Thyroid gland (tissue), 4 donors: ENCODE measurements around the gene CENPV. TPM values are rescaled to one million over a fixed set of nuclear protein-coding genes. Genes with fewer than 3 reads are reported as not detected.

Experiments used
- DNase-seq, 2 donors: peaks; one replicate each; pipeline ENCODE4 v3.0.0-alpha.2; 2019
- H3K27ac ChIP-seq, 3 donors: fragments of 200-600 bp; sonication (generic); 1 replicate in 2 of 3; 2 replicates in 1 of 3; pipeline ENCODE4 v1.5.1; 2016 to 2019; ENCODE audit warnings: mild to moderate bottlenecking in 1 of 3, moderate library complexity in 1 of 3
- H3K27me3 ChIP-seq: fragments of 200-600 bp; sonication (generic); one replicate; pipeline ENCODE4 v1.5.1; 2019
- H3K36me3 ChIP-seq, 2 donors: fragments of 200-600 bp; sonication (generic); one replicate each; pipeline ENCODE4 v1.5.1; 2016 to 2019
- H3K4me1 ChIP-seq, 2 donors: fragments of 200-600 bp; sonication (generic); one replicate each; pipeline ENCODE4 v1.5.1; 2017 to 2019
- H3K4me3 ChIP-seq, 3 donors: fragments of 200-600 bp; sonication (generic); replicated peaks in 1 of 3; 1 replicate in 2 of 3; 2 replicates in 1 of 3; pipeline ENCODE4 v1.5.1; 2016; ENCODE audit warnings: mild to moderate bottlenecking in 1 of 3
- H3K9me3 ChIP-seq: fragments of 200-600 bp; sonication (generic); one replicate; pipeline ENCODE4 v1.5.1; 2017
- CTCF ChIP-seq, 6 experiments: fragments of 200-600 bp in 3 of 6; fragments of 450-650 bp in 3 of 6; sonication (generic) in 3 of 6; IDR thresholded peaks; one replicate each; pipeline ENCODE4 v1.5.1; 2016 to 2019; ENCODE audit warnings: antibody characterized with exemption in 6 of 6, mild to moderate bottlenecking in 2 of 6, inconsistent platforms in 1 of 6, moderate library complexity in 1 of 6
- POLR2A ChIP-seq, 2 donors: fragments of 450-650 bp; IDR thresholded peaks; one replicate each; pipeline ENCODE4 v1.6.1; 2017; ENCODE audit warnings: antibody characterized with exemption in 2 of 2, mild to moderate bottlenecking in 2 of 2, moderate library complexity in 1 of 2
- WGBS, 2 donors: methylation state at CpG; one replicate each; pipeline ENCODE4 v1.1.5; 2017; 5-methylcytosine and 5-hydroxymethylcytosine counted together
- intact Hi-C: fragments of 100-400 bp; cut with DNase I; formaldehyde crosslinking; loops from one replicate; pipeline ENCODE4 v1.15.1; 2023
- total RNA-seq, 4 donors: library from RNA; depleted of rRNA; stranded (reverse); fragments of >200 nt; gene quantifications; one replicate each; pipeline ENCODE4 v1.2.3, GENCODE V29; 2016

CENPV gene
- total RNA-seq, 4 donors from 2014 or later, result 4.3 to 16.7 (median 12.8) TPM

- intact Hi-C loops, result no loop called here
- H3K27me3 ChIP-seq, result no peaks in the 10 kb centered on the region
- H3K9me3 ChIP-seq, result no peaks in the 10 kb centered on the region
- TF ChIP-seq CTCF (IDR thresholded peaks at IDR 0.05), result no peak
- no peak for TF ChIP-seq POLR2A (IDR thresholded peaks at IDR 0.05)
- WGBS, 2 donors, result 88 to 93% methylated on average over 1 of the region's 1 CpG
- H3K4me3 ChIP-seq, result no peak overlapping the region
- H3K36me3 ChIP-seq, result peaks cover 0 to 7% of the 10 kb centered on the region in 2 donors
- no peak for DNase-seq
- H3K4me1 ChIP-seq, result peaks cover 16 to 17% of the 10 kb centered on the region in 2 donors
- H3K27ac ChIP-seq, result no peak overlapping the region
Observed at GRCh38 chr17:16325964-16326363, 27.3 kb downstream of the CENPV start.

GRCh38 chr17:16322636-16323035 is 30.6 kb downstream of the CENPV start:
- H3K9me3 ChIP-seq, result no peaks in the 10 kb centered on the region
- no peak for TF ChIP-seq CTCF (IDR thresholded peaks at IDR 0.05)
- no peak for TF ChIP-seq POLR2A (IDR thresholded peaks at IDR 0.05)
- no peaks in the 10 kb centered on the region for H3K27me3 ChIP-seq
- no peak overlapping the region for H3K4me3 ChIP-seq
- H3K36me3 ChIP-seq, result peaks cover 0 to 7% of the 10 kb centered on the region in 2 donors
- intact Hi-C loops, result no loop called here
- 95 to 98% methylated on average over 3 of the region's 3 CpGs for WGBS, 2 donors
- H3K27ac ChIP-seq, result no peak overlapping the region
- DNase-seq, result no peak
- H3K4me1 ChIP-seq, result no peaks in the 10 kb centered on the region

- no peaks in the 10 kb centered on the region for H3K36me3 ChIP-seq
- 80 to 90% methylated on average over 2 of the region's 3 CpGs for WGBS, 2 donors
- H3K4me1 ChIP-seq, result peaks cover 0 to 5% of the 10 kb centered on the region in 2 donors
- no peak for DNase-seq
- intact Hi-C loops, result no loop called here
- no peaks in the 10 kb centered on the region for H3K9me3 ChIP-seq
- H3K4me3 ChIP-seq, result no peak overlapping the region
- no peak overlapping the region for H3K27ac ChIP-seq
- TF ChIP-seq CTCF (IDR thresholded peaks at IDR 0.05) (no peak), POLR2A (IDR thresholded peaks at IDR 0.05) (no peak)
- H3K27me3 ChIP-seq, result no peaks in the 10 kb centered on the region
Observed at GRCh38 chr17:16319969-16320368, 33.3 kb downstream of the CENPV start.

GRCh38 chr17:16314859-16315258 is 38.4 kb downstream of the CENPV start:
- Histone ChIP-seq H3K36me3 (no peaks in the 10 kb centered on the region), H3K9me3 (no peaks in the 10 kb centered on the region), H3K4me1 (peaks cover 0 to 42% of the 10 kb centered on the region in 2 donors), H3K27me3 (no peaks in the 10 kb centered on the region), H3K4me3 (no peak overlapping the region), H3K27ac (peak overlapping the region in 1 of 3 donors; percentile 7)
- TF ChIP-seq CTCF (IDR thresholded peaks at IDR 0.05), result no peak
- TF ChIP-seq POLR2A (IDR thresholded peaks at IDR 0.05), result no peak
- intact Hi-C loops, result no loop called here
- peak; percentile 73 to 76 for DNase-seq
- 33 to 47% methylated on average over 3 of the region's 3 CpGs for WGBS, 2 donors

- DNase-seq, result no peak
- H3K9me3 ChIP-seq, result no peaks in the 10 kb centered on the region
- peak overlapping the region in 2 of 3 donors; percentile 7 to 8 for H3K27ac ChIP-seq
- no peaks in the 10 kb centered on the region for H3K27me3 ChIP-seq
- peaks cover 0 to 42% of the 10 kb centered on the region in 2 donors for H3K4me1 ChIP-seq
- TF ChIP-seq CTCF (IDR thresholded peaks at IDR 0.05) (no peak), POLR2A (IDR thresholded peaks at IDR 0.05) (no peak)
- no peaks in the 10 kb centered on the region for H3K36me3 ChIP-seq
- no peak overlapping the region for H3K4me3 ChIP-seq
- intact Hi-C loops, result no loop called here
Observed at GRCh38 chr17:16314189-16314588, 39.1 kb downstream of the CENPV start.
